Vagina (tissue), 2 donors: ENCODE data around the gene FOXN3.

Experiments
- CTCF ChIP-seq, 3 experiments: fragments of 450-650 bp in 2 of 3; fragments of 200-600 bp in 1 of 3; sonication (generic) in 1 of 3; IDR thresholded peaks; one replicate each; pipeline ENCODE4 v1.5.1; 2017 to 2019; ENCODE audit warnings: antibody characterized with exemption in 3 of 3, mild to moderate bottlenecking in 2 of 3, moderate library complexity in 2 of 3
- POLR2A ChIP-seq, 2 donors: fragments of 450-650 bp; IDR thresholded peaks; one replicate each; pipeline ENCODE4 v1.6.1; 2017; ENCODE audit warnings: antibody characterized with exemption in 2 of 2, mild to moderate bottlenecking in 2 of 2, moderate library complexity in 2 of 2
- POLR2AphosphoS5 ChIP-seq, 2 donors: sonication (generic); formaldehyde crosslinking; IDR thresholded peaks; one replicate each; pipeline ENCODE4 v1.9.0; 2017; ENCODE audit warnings: antibody characterized with exemption in 2 of 2, mild to moderate bottlenecking in 2 of 2, low read depth in 1 of 2; ENCODE audit not compliant: insufficient read depth in 1 of 2

- TF ChIP-seq CTCF (IDR thresholded peaks at IDR 0.05) (no peak), POLR2AphosphoS5 (IDR thresholded peaks at IDR 0.05; ENCODE audit: insufficient read depth in 1 of 2, low read depth in 1 of 2) (no peak), POLR2A (IDR thresholded peaks at IDR 0.05) (no peak)
Observed at GRCh38 chr14:89288114-89288513, 128.9 kb downstream of the FOXN3 start.
